Adipocyte (in vitro differentiated cells): ENCODE measurements around the gene TCN2.
A peak's percentile ranks its signal among the peaks of the same experiment; 100 is the strongest.

Experiments
- DNase-seq: peaks from one replicate; pipeline ENCODE4 v3.0.0-alpha.2; 2015; ENCODE audit warnings: low read depth
- H3K27me3 ChIP-seq: replicated peaks from 2 replicates; pipeline ENCODE4 v1.7.0; 2013; ENCODE audit warnings: mild to moderate bottlenecking, low read length, moderate library complexity; ENCODE audit not compliant: control insufficient read depth, insufficient read depth
- H3K36me3 ChIP-seq: 2 replicates; pipeline ENCODE4 v1.7.0; 2013; ENCODE audit warnings: low read length, mild to moderate bottlenecking, moderate library complexity; ENCODE audit not compliant: control insufficient read depth, insufficient read depth, severe bottlenecking
- H3K4me1 ChIP-seq: 2 replicates; pipeline ENCODE4 v1.7.0; 2013; ENCODE audit warnings: mild to moderate bottlenecking, low read length, moderate library complexity; ENCODE audit not compliant: control insufficient read depth, insufficient read depth
- H3K4me3 ChIP-seq: 2 replicates; pipeline ENCODE4 v1.7.0; 2013; ENCODE audit warnings: mild to moderate bottlenecking, low read length, moderate library complexity
- H3K9ac ChIP-seq: 2 replicates; pipeline ENCODE4 v1.7.0; 2013; ENCODE audit warnings: mild to moderate bottlenecking, low read length, moderate library complexity
- H3K9me3 ChIP-seq: 2 replicates; pipeline ENCODE4 v1.7.0; 2013; ENCODE audit warnings: mild to moderate bottlenecking, low read length, moderate library complexity; ENCODE audit not compliant: control insufficient read depth

TCN2 gene

DNA sequence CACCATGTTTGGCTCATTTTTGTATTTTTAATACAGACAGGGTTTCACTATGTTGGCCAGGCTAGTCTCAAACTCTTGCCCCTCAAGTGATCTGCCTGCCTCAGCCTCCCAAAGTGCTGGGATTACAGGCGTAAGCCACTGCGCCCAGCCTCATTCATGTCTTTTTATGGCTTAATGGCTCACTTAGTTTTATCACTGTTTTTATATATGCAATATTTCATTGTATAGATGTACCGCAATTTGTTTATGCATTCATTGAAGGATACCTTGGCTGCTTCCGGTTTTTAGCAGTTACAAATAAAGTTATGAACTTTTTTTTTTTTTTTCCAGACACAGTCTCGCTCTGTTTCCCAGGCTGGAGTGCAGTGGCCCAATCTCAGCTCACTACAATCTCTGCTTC lies 5.5 kb upstream of the TCN2 start:
- Histone ChIP-seq H3K4me3 (no peak overlapping the region), H3K9ac (no peak overlapping the region), H3K36me3 (no peaks in the 10 kb centered on the region), H3K9me3 (no peaks in the 10 kb centered on the region), H3K4me1 (peaks cover 11% of the 10 kb centered on the region), H3K27me3 (no peaks in the 10 kb centered on the region)
- DNase-seq = no peak

DNA sequence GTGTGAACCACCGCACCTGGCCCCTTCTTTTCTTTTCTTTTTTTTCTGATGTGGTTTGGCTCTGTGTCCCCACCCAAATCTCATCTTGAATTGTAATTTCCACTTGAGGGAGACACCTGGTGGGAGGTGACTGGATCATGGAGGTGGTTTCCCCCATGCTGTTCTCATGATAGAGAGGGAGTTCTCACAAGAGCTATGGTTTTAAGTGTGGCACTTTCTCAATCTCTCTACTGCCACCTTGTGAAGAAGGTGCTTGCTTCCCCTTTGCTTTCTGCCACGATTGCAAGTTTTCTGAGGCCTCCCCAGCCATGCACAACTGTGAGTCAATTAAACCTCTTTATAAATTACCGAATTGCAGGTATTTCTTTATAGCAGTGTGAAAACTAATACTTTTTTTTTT lies 4.9 kb upstream of the TCN2 start:
- Histone ChIP-seq H3K9me3 (no peaks in the 10 kb centered on the region), H3K4me3 (no peak overlapping the region), H3K27me3 (no peaks in the 10 kb centered on the region), H3K36me3 (no peaks in the 10 kb centered on the region), H3K9ac (no peak overlapping the region), H3K4me1 (peaks cover 12% of the 10 kb centered on the region)
- DNase-seq = peak; percentile 18

DNA sequence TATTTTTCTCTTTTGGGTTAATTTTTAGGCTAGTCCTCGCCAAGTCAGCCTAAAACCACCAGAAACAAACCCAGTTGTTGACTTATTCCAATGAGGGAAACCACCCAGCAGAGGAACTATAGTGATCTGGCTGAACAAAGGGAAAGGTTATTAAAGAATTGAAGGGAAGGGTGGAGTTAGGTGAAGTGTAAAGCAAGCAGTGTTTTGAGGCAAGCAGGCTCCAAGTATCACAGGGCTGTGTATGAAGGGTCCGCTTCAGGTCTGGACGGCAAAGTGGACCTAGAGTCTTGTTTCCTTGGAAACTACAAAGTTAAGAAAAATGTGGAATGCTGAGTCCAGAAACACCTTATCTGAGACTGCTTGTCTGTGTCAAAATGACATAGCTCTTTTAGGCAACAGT lies 3.2 kb upstream of the TCN2 start:
- Histone ChIP-seq H3K9ac (no peak overlapping the region), H3K4me3 (no peak overlapping the region), H3K27me3 (no peaks in the 10 kb centered on the region), H3K9me3 (no peaks in the 10 kb centered on the region), H3K36me3 (no peaks in the 10 kb centered on the region), H3K4me1 (peaks cover 21% of the 10 kb centered on the region)
- no peak for DNase-seq

DNA sequence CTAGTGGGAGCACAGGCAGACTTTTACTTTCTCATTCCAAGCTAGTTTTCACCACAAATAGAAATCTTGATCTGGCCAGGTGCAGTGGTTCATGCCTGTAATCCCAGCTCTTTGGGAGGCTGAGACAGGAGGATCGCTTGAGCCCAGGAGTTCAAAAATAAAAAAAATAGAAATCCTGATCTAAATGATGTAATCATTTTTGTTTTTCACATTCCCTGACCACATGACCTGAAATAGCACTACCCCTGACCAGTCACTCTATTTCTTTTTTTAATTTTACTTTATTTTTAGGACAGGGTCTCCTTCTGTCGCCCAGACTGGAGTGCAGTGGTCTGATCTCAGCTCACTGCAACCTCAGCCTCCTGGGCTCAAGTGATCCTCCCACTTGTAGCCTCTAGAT lies 2.3 kb upstream of the TCN2 start:
- H3K9ac ChIP-seq = no peak overlapping the region
- no peak overlapping the region for H3K4me3 ChIP-seq
- no peaks in the 10 kb centered on the region for H3K27me3 ChIP-seq
- peaks cover 29% of the 10 kb centered on the region for H3K4me1 ChIP-seq
- DNase-seq = no peak
- no peaks in the 10 kb centered on the region for H3K36me3 ChIP-seq
- no peaks in the 10 kb centered on the region for H3K9me3 ChIP-seq

DNA sequence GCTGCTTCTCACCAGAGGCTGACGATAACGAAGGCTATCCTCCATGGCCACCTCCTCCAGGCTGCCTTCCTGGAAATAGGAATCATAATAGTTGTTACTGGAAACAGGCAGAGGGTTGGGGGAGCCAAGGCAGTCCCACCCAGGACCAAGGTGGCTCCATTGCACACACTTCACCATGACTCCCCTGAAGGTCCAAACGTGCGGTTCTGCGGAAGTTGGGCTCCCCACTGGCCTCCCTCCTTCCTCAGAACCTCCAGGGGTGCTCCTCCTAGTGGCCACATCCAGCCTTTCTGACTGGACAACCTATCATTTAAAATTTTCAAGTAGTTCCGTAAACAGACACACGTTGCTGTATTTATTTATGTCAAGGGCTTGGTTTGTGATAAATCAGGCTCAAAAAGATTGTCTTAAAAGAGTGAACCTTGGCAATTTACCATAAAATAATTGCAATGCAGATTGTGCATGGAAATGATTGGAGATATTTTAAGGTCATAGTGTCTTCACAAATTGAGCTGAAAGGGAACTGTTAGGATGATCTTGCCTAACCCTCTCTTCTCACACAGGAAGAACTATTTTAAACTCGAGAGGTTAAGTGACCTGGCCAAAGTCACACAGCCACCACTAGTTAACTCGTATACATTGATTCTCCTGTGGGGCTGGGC lies 1.4 kb upstream of the TCN2 start:
- Histone ChIP-seq H3K4me3 (peak overlapping the region; percentile 74), H3K9ac (peak overlapping the region; percentile 74), H3K27me3 (no peaks in the 10 kb centered on the region), H3K9me3 (no peaks in the 10 kb centered on the region), H3K4me1 (peaks cover 29% of the 10 kb centered on the region), H3K36me3 (no peaks in the 10 kb centered on the region)
- DNase-seq = peak; percentile 65

DNA sequence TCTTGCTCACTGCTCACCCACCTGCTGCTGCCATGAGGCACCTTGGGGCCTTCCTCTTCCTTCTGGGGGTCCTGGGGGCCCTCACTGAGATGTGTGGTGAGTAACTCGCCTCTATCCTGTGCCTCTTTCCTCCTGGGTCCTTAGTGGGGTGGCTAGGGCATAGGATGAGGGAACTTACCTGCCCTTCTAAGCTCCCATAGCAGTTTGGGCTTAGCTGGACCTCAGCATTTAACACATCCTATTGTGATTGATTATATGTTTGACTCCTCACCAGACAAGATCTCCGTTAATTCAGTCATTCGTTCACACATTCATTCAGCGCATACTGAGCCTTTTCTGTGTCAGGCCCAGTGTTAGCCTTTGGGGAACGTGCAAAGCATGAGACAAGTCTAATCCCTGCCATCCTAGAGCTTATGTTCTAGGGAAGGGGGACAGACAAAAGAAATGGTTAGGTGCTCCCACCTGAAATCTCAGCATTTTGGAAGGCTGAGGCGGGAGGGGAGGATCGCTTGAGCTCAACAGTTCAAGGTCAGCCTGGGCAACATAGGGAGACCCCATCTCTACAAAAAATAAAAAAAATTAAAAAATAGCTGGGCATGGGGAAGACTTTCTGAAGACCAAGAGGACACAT lies 441 bp downstream of the TCN2 start:
- DNase-seq = no peak
- peaks cover 29% of the 10 kb centered on the region for H3K4me1 ChIP-seq
- no peaks in the 10 kb centered on the region for H3K36me3 ChIP-seq
- H3K27me3 ChIP-seq = no peaks in the 10 kb centered on the region
- peak overlapping the region; percentile 89 for H3K4me3 ChIP-seq
- H3K9ac ChIP-seq = peak overlapping the region; percentile 86
- H3K9me3 ChIP-seq = no peaks in the 10 kb centered on the region

DNA sequence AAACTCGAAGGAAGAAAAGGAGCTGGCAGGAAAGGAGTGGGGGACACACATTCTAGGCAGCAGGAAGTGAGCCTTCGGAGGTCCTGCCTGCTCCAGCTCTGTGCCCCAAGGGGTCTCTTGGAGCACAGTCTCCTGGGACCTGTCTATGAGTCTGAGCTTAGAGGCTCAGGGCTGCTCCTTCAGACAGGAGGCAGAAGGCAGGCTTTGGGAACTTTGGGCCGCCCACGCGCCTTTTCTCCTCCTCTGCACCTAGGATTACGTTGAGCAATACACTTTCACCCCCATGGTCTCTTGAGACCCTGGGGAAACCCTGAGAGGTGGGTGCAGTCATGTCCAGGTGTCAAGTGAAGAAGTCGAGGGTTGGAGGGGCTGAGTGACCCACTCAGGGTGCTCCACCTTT lies 965 bp downstream of the TCN2 start:
- DNase-seq = no peak
- Histone ChIP-seq H3K27me3 (no peaks in the 10 kb centered on the region), H3K9ac (no peak overlapping the region), H3K9me3 (no peaks in the 10 kb centered on the region), H3K4me3 (no peak overlapping the region), H3K4me1 (peaks cover 29% of the 10 kb centered on the region), H3K36me3 (no peaks in the 10 kb centered on the region)

DNA sequence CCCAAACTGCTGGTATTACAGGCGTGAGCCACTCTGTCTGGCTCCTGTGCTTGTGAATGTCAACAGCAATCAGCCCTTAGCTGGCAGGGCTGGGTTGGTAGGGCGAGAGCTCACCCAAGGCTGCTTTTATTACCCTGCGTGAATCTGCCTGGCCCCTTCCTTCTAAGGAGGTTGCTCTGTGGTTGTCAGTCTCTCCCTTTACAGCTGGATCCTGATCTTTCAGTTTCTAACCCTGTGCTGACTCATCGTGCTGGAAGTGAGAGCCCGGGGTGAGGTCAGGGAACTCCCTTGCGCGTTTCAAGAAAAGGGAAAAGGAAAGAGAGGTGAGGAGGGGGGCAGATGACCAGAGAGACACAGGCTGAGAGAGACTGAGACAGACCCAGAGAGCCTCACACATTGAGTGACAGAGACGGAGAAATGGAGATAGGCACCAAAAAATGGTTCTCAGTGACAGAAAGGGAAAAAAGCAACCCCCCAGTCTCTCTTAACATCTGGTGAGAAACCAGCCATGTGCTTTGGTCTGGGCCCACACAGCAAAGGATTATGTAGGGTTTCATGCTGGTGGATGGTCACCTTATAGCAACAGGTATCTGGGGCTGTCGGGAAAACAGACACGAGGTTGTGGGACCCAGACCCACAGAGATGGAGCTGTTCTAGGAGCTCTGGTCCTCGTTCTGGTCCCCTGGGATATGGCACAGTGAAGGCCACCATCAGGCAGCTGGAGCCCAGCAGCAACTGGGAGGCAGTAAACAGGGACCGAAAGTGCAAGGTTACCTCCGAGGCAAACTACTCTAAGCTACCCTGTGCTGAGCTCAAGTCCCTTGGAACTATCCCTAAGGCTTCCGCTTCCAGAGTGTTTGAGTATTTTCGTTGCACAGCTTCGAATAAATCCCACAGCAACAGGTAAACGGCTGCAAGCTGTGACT lies 2.5 kb downstream of the TCN2 start:
- Histone ChIP-seq H3K9me3 (no peaks in the 10 kb centered on the region), H3K9ac (peak overlapping the region; percentile 49), H3K4me3 (peak overlapping the region; percentile 59), H3K36me3 (no peaks in the 10 kb centered on the region), H3K27me3 (no peaks in the 10 kb centered on the region), H3K4me1 (peaks cover 29% of the 10 kb centered on the region)
- peak; percentile 84 for DNase-seq

DNA sequence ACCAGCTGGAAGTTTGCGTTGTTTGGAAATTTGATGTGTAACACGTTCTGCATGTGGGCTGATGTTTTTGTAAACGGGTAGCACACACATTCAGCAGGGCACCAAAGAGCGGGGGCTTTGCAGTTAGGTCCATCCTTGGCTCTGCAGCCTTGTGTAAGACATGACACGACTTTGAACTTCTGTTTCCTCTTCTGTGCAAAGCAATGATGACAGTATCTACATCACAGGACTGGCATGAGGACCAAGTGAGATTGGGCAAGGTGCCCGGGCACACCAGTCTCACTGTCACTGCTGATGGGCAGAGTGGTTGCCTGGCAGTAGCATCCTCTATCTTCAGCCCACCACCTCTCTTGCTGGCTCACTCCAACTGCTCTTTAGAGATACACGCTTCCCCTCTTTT lies 3.3 kb downstream of the TCN2 start:
- Histone ChIP-seq H3K9ac (no peak overlapping the region), H3K9me3 (no peaks in the 10 kb centered on the region), H3K27me3 (no peaks in the 10 kb centered on the region), H3K36me3 (no peaks in the 10 kb centered on the region), H3K4me3 (no peak overlapping the region), H3K4me1 (peaks cover 29% of the 10 kb centered on the region)
- DNase-seq = no peak

DNA sequence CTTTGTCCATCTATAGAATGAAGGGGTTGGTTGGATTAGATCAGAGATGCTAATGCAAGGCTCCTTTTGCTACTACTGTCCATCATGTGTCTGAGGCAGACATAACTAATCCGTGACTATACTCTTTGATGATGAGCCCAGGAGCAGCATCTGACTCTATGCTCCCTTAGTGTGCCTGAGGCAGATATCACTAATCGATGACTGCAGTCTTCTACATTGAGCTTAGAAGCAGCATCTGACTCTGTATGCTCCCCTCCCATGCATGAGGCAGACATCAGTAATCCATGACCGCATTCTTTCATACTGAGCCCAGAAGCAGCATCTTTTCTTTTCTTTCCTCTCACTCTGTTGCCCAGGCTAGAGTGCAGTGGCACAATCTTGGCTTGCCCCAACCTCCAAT lies 4.2 kb downstream of the TCN2 start:
- H3K36me3 ChIP-seq = no peaks in the 10 kb centered on the region
- H3K27me3 ChIP-seq = no peaks in the 10 kb centered on the region
- H3K4me1 ChIP-seq = peaks cover 20% of the 10 kb centered on the region
- H3K4me3 ChIP-seq = no peak overlapping the region
- no peak for DNase-seq
- H3K9ac ChIP-seq = no peak overlapping the region
- H3K9me3 ChIP-seq = no peaks in the 10 kb centered on the region

DNA sequence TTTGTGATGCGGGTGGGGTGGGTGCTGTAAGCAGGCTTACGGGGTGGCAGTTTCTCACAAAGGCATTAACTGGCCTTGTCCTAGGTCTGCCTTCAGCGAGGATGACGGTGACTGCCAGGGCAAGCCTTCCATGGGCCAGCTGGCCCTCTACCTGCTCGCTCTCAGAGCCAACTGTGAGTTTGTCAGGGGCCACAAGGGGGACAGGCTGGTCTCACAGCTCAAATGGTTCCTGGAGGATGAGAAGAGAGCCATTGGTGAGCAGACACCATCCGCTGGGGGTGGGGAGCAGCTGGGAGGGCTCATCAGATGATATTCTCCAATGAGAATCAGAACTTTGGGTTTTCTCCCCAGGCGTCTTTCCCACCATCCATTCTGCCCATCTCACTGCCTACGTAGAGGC lies 5.8 kb downstream of the TCN2 start:
- no peaks in the 10 kb centered on the region for H3K36me3 ChIP-seq
- H3K4me3 ChIP-seq = no peak overlapping the region
- no peak for DNase-seq
- no peak overlapping the region for H3K9ac ChIP-seq
- peaks cover 11% of the 10 kb centered on the region for H3K4me1 ChIP-seq
- no peaks in the 10 kb centered on the region for H3K27me3 ChIP-seq
- H3K9me3 ChIP-seq = no peaks in the 10 kb centered on the region
